GM12801 (cell line): ENCODE measurements around the gene ROR2.

Experiments used
- CTCF ChIP-seq: IDR thresholded peaks from one replicate; pipeline ENCODE4 v1.5.1; 2011; ENCODE audit warnings: control low read depth; ENCODE audit not compliant: insufficient read length; ENCODE audit errors: extremely low read depth

The ROR2 gene

GRCh38 chr9:91949946-91950664, at the start of gene ROR2:
Gene ROR2, minus strand, starts transcription at chr9:91950228.
- no peak for TF ChIP-seq CTCF

- no peak for TF ChIP-seq CTCF
Observed at GRCh38 chr9:91995000-91995655, 45.1 kb upstream of the ROR2 start.

GRCh38 chr9:91994422-91994821, 44.4 kb upstream of the ROR2 start:
- no peak for TF ChIP-seq CTCF

- no peak for TF ChIP-seq CTCF
Observed at GRCh38 chr9:91992461-91993041, 42.5 kb upstream of the ROR2 start.

GRCh38 chr9:91991721-91992341, 41.8 kb upstream of the ROR2 start:
- no peak for TF ChIP-seq CTCF

GRCh38 chr9:91986248-91986647, 36.2 kb upstream of the ROR2 start:
- TF ChIP-seq CTCF: no peak

GRCh38 chr9:91985692-91986091, 35.7 kb upstream of the ROR2 start:
- no peak for TF ChIP-seq CTCF
